ENCODE data around the gene STAMBPL1. TPM values are rescaled to one million over a fixed set of nuclear protein-coding genes. Genes with fewer than 3 reads are reported as not detected.
A peak's percentile ranks its signal among the peaks of the same experiment; 100 is the strongest.

The STAMBPL1 gene
- total and polyA plus RNA-seq, 10 donors, result 6.2 to 49.4 (median 25.6) TPM

- Histone ChIP-seq H3K27me3 (replicated peaks in 1 of 7) (no peaks in the 10 kb centered on the region), H3K4me3 (no peak overlapping the region), H3K9me3 (no peaks in the 10 kb centered on the region), H3K36me3 (peaks cover 0 to 96% (median 28%) of the 10 kb centered on the region in 6 donors), H3K27ac (no peak overlapping the region), H3K4me1 (no peaks in the 10 kb centered on the region)
- TF ChIP-seq POLR2A (IDR thresholded peaks at IDR 0.05) (no peak), POLR2AphosphoS5 (IDR thresholded peaks at IDR 0.05) (no peak), CTCF (IDR thresholded peaks at IDR 0.05 in 8 of 11, conservative IDR thresholded peaks at IDR 0.05 in 3 of 11) (no peak)
- DNase-seq, result no peak
- intact Hi-C loops (cut with DNase I; ENCODE audit: low total_unique reads), result no loop called here
- WGBS, 5 donors, result 81 to 89% (median 85%) methylated on average over 4 of the region's 4 CpGs
These were observed 28.1 kb downstream of the STAMBPL1 start for GRCh38 chr10:88908194-88908593.

DNA sequence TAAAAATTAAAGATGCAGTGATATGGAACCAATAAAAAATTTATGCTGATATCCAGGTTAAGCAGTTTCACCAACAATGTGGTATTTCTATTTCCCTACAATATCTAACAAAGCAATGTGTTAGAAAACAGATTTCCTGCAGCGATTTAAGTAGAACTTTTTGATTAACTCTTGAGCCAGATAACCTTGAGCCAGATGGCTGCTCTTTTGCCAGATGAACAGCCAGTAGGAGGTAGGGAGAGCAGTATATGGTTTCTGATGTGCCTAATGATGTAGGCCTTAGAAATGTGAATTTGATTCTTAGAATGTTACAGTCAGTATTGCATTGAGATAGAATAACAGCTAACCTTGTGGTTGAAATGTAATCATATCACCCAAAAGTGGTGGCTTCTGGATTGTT is 31.1 kb downstream of the STAMBPL1 start:
- Histone ChIP-seq H3K4me1 (peaks cover 0 to 7% (median 0%) of the 10 kb centered on the region in 6 donors), H3K27me3 (replicated peaks in 1 of 7) (no peaks in the 10 kb centered on the region), H3K36me3 (peaks cover 0 to 94% (median 18%) of the 10 kb centered on the region in 6 donors), H3K9me3 (no peaks in the 10 kb centered on the region), H3K4me3 (no peak overlapping the region), H3K27ac (no peak overlapping the region)
- 74 to 95% (median 89%) methylated on average over 1 of the region's 1 CpG for WGBS, 5 donors
- DNase-seq, result no peak
- TF ChIP-seq POLR2A (IDR thresholded peaks at IDR 0.05), result no peak
- TF ChIP-seq CTCF (IDR thresholded peaks at IDR 0.05 in 8 of 11, conservative IDR thresholded peaks at IDR 0.05 in 3 of 11), result no peak
- no peak for TF ChIP-seq POLR2AphosphoS5 (IDR thresholded peaks at IDR 0.05)
- intact Hi-C loops (cut with DNase I; ENCODE audit: low total_unique reads), result no loop called here

DNA sequence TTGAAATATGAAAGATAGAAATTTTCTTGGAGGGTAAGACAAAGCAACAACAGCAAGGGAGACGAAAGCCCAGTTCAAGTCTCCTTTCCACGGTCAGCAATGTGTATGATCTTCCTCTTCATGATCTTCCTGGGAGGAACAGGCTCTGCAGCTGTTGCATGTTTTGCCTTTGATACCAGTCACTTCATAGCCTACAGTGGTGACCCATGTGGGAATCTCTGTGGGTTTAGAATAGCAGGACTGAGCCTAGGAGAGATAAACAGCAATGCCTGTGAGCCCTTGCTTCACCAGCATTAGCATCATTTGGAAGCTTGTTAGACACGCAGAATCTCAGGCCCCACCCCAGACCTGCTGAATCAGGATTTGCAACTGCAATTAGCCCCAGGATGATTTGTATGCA is 31.8 kb downstream of the STAMBPL1 start:
- intact Hi-C loops (cut with DNase I; ENCODE audit: low total_unique reads), result no loop called here
- Histone ChIP-seq H3K27ac (no peak overlapping the region), H3K27me3 (replicated peaks in 1 of 7) (no peaks in the 10 kb centered on the region), H3K9me3 (no peaks in the 10 kb centered on the region), H3K36me3 (peaks cover 0 to 88% (median 13%) of the 10 kb centered on the region in 6 donors), H3K4me3 (no peak overlapping the region), H3K4me1 (peaks cover 0 to 12% (median 0%) of the 10 kb centered on the region in 6 donors)
- WGBS, 5 donors, result 91 to 100% (median 99%) methylated on average over 3 of the region's 3 CpGs
- DNase-seq, result no peak
- TF ChIP-seq POLR2A (IDR thresholded peaks at IDR 0.05) (no peak), POLR2AphosphoS5 (IDR thresholded peaks at IDR 0.05) (no peak), CTCF (IDR thresholded peaks at IDR 0.05 in 8 of 11, conservative IDR thresholded peaks at IDR 0.05 in 3 of 11) (no peak)

DNA sequence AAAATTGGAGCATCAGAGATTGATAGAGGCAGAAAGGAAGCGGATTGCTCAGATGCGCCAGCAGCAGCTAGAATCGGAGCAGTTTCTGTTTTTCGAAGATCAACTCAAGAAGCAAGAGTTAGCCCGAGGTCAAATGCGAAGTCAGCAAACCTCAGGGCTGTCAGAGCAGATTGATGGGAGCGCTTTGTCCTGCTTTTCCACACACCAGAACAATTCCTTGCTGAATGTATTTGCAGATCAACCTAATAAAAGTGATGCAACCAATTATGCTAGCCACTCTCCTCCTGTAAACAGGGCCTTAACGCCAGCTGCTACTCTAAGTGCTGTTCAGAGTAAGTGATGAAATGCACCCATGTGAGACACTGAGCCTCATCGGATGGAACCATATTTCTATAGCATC is 33.1 kb downstream of the STAMBPL1 start:
- no peak for DNase-seq
- Histone ChIP-seq H3K9me3 (no peaks in the 10 kb centered on the region), H3K36me3 (peaks cover 0 to 83% (median 9%) of the 10 kb centered on the region in 6 donors), H3K27ac (peak overlapping the region in 3 of 8 donors; percentile 23 to 32 (median 29)), H3K4me3 (no peak overlapping the region), H3K27me3 (replicated peaks in 1 of 7) (no peaks in the 10 kb centered on the region), H3K4me1 (peaks cover 0 to 12% (median 0%) of the 10 kb centered on the region in 6 donors)
- intact Hi-C loops (cut with DNase I; ENCODE audit: low total_unique reads), result no loop called here
- no peak for TF ChIP-seq CTCF (IDR thresholded peaks at IDR 0.05 in 8 of 11, conservative IDR thresholded peaks at IDR 0.05 in 3 of 11)
- no peak for TF ChIP-seq POLR2AphosphoS5 (IDR thresholded peaks at IDR 0.05)
- TF ChIP-seq POLR2A (IDR thresholded peaks at IDR 0.05), result no peak
- 80 to 85% (median 82%) methylated on average over 9 of the region's 9 CpGs for WGBS, 5 donors
